Dorsolateral prefrontal cortex (tissue), 118 donors: ENCODE results near the gene MAP6. TPM values are rescaled to one million over a fixed set of nuclear protein-coding genes. Genes with fewer than 3 reads are reported as not detected.

ENCODE experiments used
- total RNA-seq, 120 experiments: library from RNA; stranded (reverse); gene quantifications; one replicate each; pipeline versions ENCODE4 v1.2.3 to v1.2.4, GENCODE V29; 2022

The MAP6 gene
- total RNA-seq, 120 experiments from 2014 or later, result 43.4 to 139 (median 106) TPM

Other genes with a start within 250 kb of the MAP6 start
- gene KLHL35, start 235.8 kb downstream of the MAP6 start, total RNA-seq, result 10 to 100 TPM in 24 of 120 experiments, 1 to 10 TPM in 96; 3.4 to 16.3 (median 8.1) TPM
- gene GDPD5, start 143.1 kb downstream of the MAP6 start, total RNA-seq, result 10 to 100 TPM; 15.7 to 42.6 (median 27.3) TPM
- gene SERPINH1, start 106.8 kb downstream of the MAP6 start, total RNA-seq, result 100 to 1,000 TPM in 5 of 120 experiments, 10 to 100 TPM in 86, 1 to 10 TPM in 29; 5.4 to 227 (median 14.8) TPM
- 1 to 10 TPM in 1 of 120 experiments, under 1 TPM in 3, not detected in 116; 0.21 to 1.0 (median 0.61) TPM for gene MOGAT2, start 48.8 kb upstream of the MAP6 start, total RNA-seq
- 10 to 100 TPM in 53 of 120 experiments, 1 to 10 TPM in 67; 4.8 to 16.5 (median 9.7) TPM for gene DGAT2, start 99.7 kb upstream of the MAP6 start, total RNA-seq
- gene UVRAG, start 146.2 kb upstream of the MAP6 start, total RNA-seq, result 10 to 100 TPM; 29.8 to 76.8 (median 44.7) TPM